IPS-18c (cell line): ENCODE data around the gene TTC7B.

Experiments used
- H3K4me3 ChIP-seq: 2 replicates; pipeline ENCODE4 v1.7.0; 2013; ENCODE audit warnings: low read depth, mild to moderate bottlenecking, low read length, moderate library complexity; ENCODE audit not compliant: insufficient read depth
- H3K9me3 ChIP-seq: one replicate; pipeline ENCODE4 v1.6.1; 2013; ENCODE audit warnings: mild to moderate bottlenecking, low read length, moderate library complexity; ENCODE audit not compliant: control insufficient read depth, insufficient read depth

Gene TTC7B

GRCh38 chr14:90714811-90715210 lies 101.4 kb downstream of the TTC7B start:
- H3K4me3 ChIP-seq, result no peak overlapping the region
- H3K9me3 ChIP-seq, result no peaks in the 10 kb centered on the region

GRCh38 chr14:90704738-90705392 lies 111.4 kb downstream of the TTC7B start:
- Histone ChIP-seq H3K9me3 (no peaks in the 10 kb centered on the region), H3K4me3 (no peak overlapping the region)

GRCh38 chr14:90703841-90704737 lies 112.1 kb downstream of the TTC7B start:
- no peak overlapping the region for H3K4me3 ChIP-seq
- no peaks in the 10 kb centered on the region for H3K9me3 ChIP-seq

- no peak overlapping the region for H3K4me3 ChIP-seq
- H3K9me3 ChIP-seq, result no peaks in the 10 kb centered on the region
These were observed 115.1 kb downstream of the TTC7B start for GRCh38 chr14:90700933-90701776.

GRCh38 chr14:90699016-90699415 lies 117.2 kb downstream of the TTC7B start:
- Histone ChIP-seq H3K4me3 (no peak overlapping the region), H3K9me3 (peaks cover 2% of the 10 kb centered on the region)

GRCh38 chr14:90698379-90698869 lies 117.8 kb downstream of the TTC7B start:
- no peak overlapping the region for H3K4me3 ChIP-seq

GRCh38 chr14:90697577-90698206 lies 118.5 kb downstream of the TTC7B start:
- Histone ChIP-seq H3K4me3 (no peak overlapping the region), H3K9me3 (peaks cover 2% of the 10 kb centered on the region)

More at GRCh38 chr14:90698379-90698869, 117.8 kb downstream of the TTC7B start:
- peaks cover 2% of the 10 kb centered on the region for H3K9me3 ChIP-seq

GRCh38 chr14:90697132-90697531 lies 119.1 kb downstream of the TTC7B start:
- Histone ChIP-seq H3K9me3 (peaks cover 2% of the 10 kb centered on the region), H3K4me3 (no peak overlapping the region)

GRCh38 chr14:90696720-90697119 lies 119.5 kb downstream of the TTC7B start:
- Histone ChIP-seq H3K4me3 (no peak overlapping the region), H3K9me3 (peaks cover 2% of the 10 kb centered on the region)

GRCh38 chr14:90695997-90696660 lies 120.1 kb downstream of the TTC7B start:
- H3K9me3 ChIP-seq, result peaks cover 2% of the 10 kb centered on the region

GRCh38 chr14:90693413-90693812 lies 122.8 kb downstream of the TTC7B start:
- Histone ChIP-seq H3K9me3 (peaks cover 2% of the 10 kb centered on the region), H3K4me3 (no peak overlapping the region)

More at GRCh38 chr14:90695997-90696660, 120.1 kb downstream of the TTC7B start:
- no peak overlapping the region for H3K4me3 ChIP-seq

GRCh38 chr14:90692826-90693225 lies 123.4 kb downstream of the TTC7B start:
- Histone ChIP-seq H3K9me3 (peaks cover 2% of the 10 kb centered on the region), H3K4me3 (no peak overlapping the region)

- Histone ChIP-seq H3K4me3 (no peak overlapping the region), H3K9me3 (peaks cover 2% of the 10 kb centered on the region)
These were observed 124.2 kb downstream of the TTC7B start for GRCh38 chr14:90692061-90692460.

- H3K4me3 ChIP-seq, result no peak overlapping the region
- peaks cover 2% of the 10 kb centered on the region for H3K9me3 ChIP-seq
These were observed 124.6 kb downstream of the TTC7B start for GRCh38 chr14:90691627-90692026.

GRCh38 chr14:90687680-90688079 lies 128.6 kb downstream of the TTC7B start:
- Histone ChIP-seq H3K4me3 (no peak overlapping the region), H3K9me3 (no peaks in the 10 kb centered on the region)

- no peak overlapping the region for H3K4me3 ChIP-seq
These were observed 133.6 kb downstream of the TTC7B start for GRCh38 chr14:90682615-90683014.

More at GRCh38 chr14:90682615-90683014, 133.6 kb downstream of the TTC7B start:
- H3K9me3 ChIP-seq, result no peaks in the 10 kb centered on the region
